ENCODE results near the gene TRABD. TPM values are rescaled to one million over a fixed set of nuclear protein-coding genes. Genes with fewer than 3 reads are reported as not detected.

TRABD gene
- total RNA-seq, 1 donor from 2014 or later: 25.9 TPM

GRCh38 chr22:50210378-50211139, 24.8 kb downstream of the TRABD start:
- Mint-ChIP-seq H3K4me1 (ENCODE audit: unreplicated experiment) (peaks cover 4% of the 10 kb centered on the region), H3K27me3 (ENCODE audit: unreplicated experiment) (no peaks in the 10 kb centered on the region), H3K36me3 (ENCODE audit: unreplicated experiment) (peaks cover 31% of the 10 kb centered on the region), H3K4me3 (ENCODE audit: unreplicated experiment) (no peak overlapping the region), H3K9me3 (ENCODE audit: unreplicated experiment) (no peaks in the 10 kb centered on the region), H3K27ac (ENCODE audit: unreplicated experiment) (no peak overlapping the region)
- TF ChIP-seq CTCF (IDR thresholded peaks at IDR 0.05): no peak
- DNase-seq (ENCODE audit: extremely low spot score, unreplicated experiment): no peak

- DNase-seq (ENCODE audit: extremely low spot score, unreplicated experiment): no peak
- H3K36me3 Mint-ChIP-seq (ENCODE audit: unreplicated experiment): peaks cover 34% of the 10 kb centered on the region
- no peak for TF ChIP-seq CTCF (IDR thresholded peaks at IDR 0.05)
- H3K4me3 Mint-ChIP-seq (ENCODE audit: unreplicated experiment): no peak overlapping the region
- no peaks in the 10 kb centered on the region for H3K9me3 Mint-ChIP-seq (ENCODE audit: unreplicated experiment)
- peaks cover 4% of the 10 kb centered on the region for H3K4me1 Mint-ChIP-seq (ENCODE audit: unreplicated experiment)
- no peak overlapping the region for H3K27ac Mint-ChIP-seq (ENCODE audit: unreplicated experiment)
- H3K27me3 Mint-ChIP-seq (ENCODE audit: unreplicated experiment): no peaks in the 10 kb centered on the region
These were observed 25.4 kb downstream of the TRABD start for GRCh38 chr22:50211147-50211546.

GRCh38 chr22:50213263-50213662, 27.6 kb downstream of the TRABD start:
- no peak overlapping the region for H3K27ac Mint-ChIP-seq (ENCODE audit: unreplicated experiment)
- TF ChIP-seq CTCF (IDR thresholded peaks at IDR 0.05): no peak
- peaks cover 2% of the 10 kb centered on the region for H3K4me1 Mint-ChIP-seq (ENCODE audit: unreplicated experiment)
- H3K9me3 Mint-ChIP-seq (ENCODE audit: unreplicated experiment): no peaks in the 10 kb centered on the region
- H3K36me3 Mint-ChIP-seq (ENCODE audit: unreplicated experiment): peaks cover 35% of the 10 kb centered on the region
- no peak for DNase-seq (ENCODE audit: extremely low spot score, unreplicated experiment)
- H3K4me3 Mint-ChIP-seq (ENCODE audit: unreplicated experiment): no peak overlapping the region
- no peaks in the 10 kb centered on the region for H3K27me3 Mint-ChIP-seq (ENCODE audit: unreplicated experiment)

- TF ChIP-seq CTCF (IDR thresholded peaks at IDR 0.05): no peak
- Mint-ChIP-seq H3K36me3 (ENCODE audit: unreplicated experiment) (peaks cover 38% of the 10 kb centered on the region), H3K9me3 (ENCODE audit: unreplicated experiment) (no peaks in the 10 kb centered on the region), H3K27me3 (ENCODE audit: unreplicated experiment) (no peaks in the 10 kb centered on the region), H3K4me3 (ENCODE audit: unreplicated experiment) (no peak overlapping the region), H3K4me1 (ENCODE audit: unreplicated experiment) (peaks cover 6% of the 10 kb centered on the region), H3K27ac (ENCODE audit: unreplicated experiment) (peak overlapping the region; percentile 10)
- no peak for DNase-seq (ENCODE audit: extremely low spot score, unreplicated experiment)
These were observed 29.8 kb downstream of the TRABD start for GRCh38 chr22:50215297-50216054.

- TF ChIP-seq CTCF (IDR thresholded peaks at IDR 0.05): no peak
- H3K4me1 Mint-ChIP-seq (ENCODE audit: unreplicated experiment): peaks cover 6% of the 10 kb centered on the region
- no peak overlapping the region for H3K4me3 Mint-ChIP-seq (ENCODE audit: unreplicated experiment)
- H3K9me3 Mint-ChIP-seq (ENCODE audit: unreplicated experiment): no peaks in the 10 kb centered on the region
- no peak for DNase-seq (ENCODE audit: extremely low spot score, unreplicated experiment)
- peaks cover 38% of the 10 kb centered on the region for H3K36me3 Mint-ChIP-seq (ENCODE audit: unreplicated experiment)
- no peaks in the 10 kb centered on the region for H3K27me3 Mint-ChIP-seq (ENCODE audit: unreplicated experiment)
- H3K27ac Mint-ChIP-seq (ENCODE audit: unreplicated experiment): no peak overlapping the region
These were observed 30.5 kb downstream of the TRABD start for GRCh38 chr22:50216055-50216683.
